ENCODE results near the gene NANS. TPM values are rescaled to one million over a fixed set of nuclear protein-coding genes. Genes with fewer than 3 reads are reported as not detected.

NANS gene
- total and polyA plus RNA-seq, 2 of the 13 experiments (the other 11 are each of a cell fraction or from before 2014, with no cell fraction given), result 86.9 to 203 TPM

GRCh38 chr9:98130576-98131228, 74.2 kb downstream of the NANS start:
- intact Hi-C loops (cut with micrococcal nuclease; ENCODE audit: unreplicated experiment) (no loop called here), in situ Hi-C loops (cut with HindIII; ENCODE audit: extremely low pct_ligation_motif_present, low pct_unique_long_range_greater_than_20kb) (no loop called here)
- no peak for ATAC-seq
- Histone ChIP-seq H3K36me3 (replicated peaks in 1 of 2; ENCODE audit: control insufficient read depth in 1 of 2, insufficient read depth in 2 of 2, low read length in 2 of 2) (peaks cover 15 to 62% of the 10 kb centered on the region in 2 experiments; a peak in 4 of 5 replicates), H3K4me1 (ENCODE audit: insufficient read depth, low read length) (no peaks in the 10 kb centered on the region), H3K27me3 (ENCODE audit: control insufficient read depth in 1 of 2, insufficient read depth in 2 of 2, low read length in 2 of 2) (no peaks in the 10 kb centered on the region), H3K79me2 (ENCODE audit: insufficient read depth, low read length) (no peaks in the 10 kb centered on the region), H3K9me3 (ENCODE audit: low read length) (no peaks in the 10 kb centered on the region), H3K4me2 (ENCODE audit: low read depth, low read length) (no peak overlapping the region), H3K9ac (ENCODE audit: insufficient read depth, low read depth, low read length) (no peak overlapping the region), H3K4me3 (replicated peaks in 1 of 3; ENCODE audit: insufficient read depth in 1 of 3, low read depth in 2 of 3, low read length in 3 of 3) (no peak overlapping the region), H4K20me1 (ENCODE audit: insufficient read depth, low read length) (no peaks in the 10 kb centered on the region), H3K27ac (ENCODE audit: extremely low read length, insufficient read depth, low read length) (no peak overlapping the region), H2AFZ (ENCODE audit: low read length) (no peak overlapping the region)
- BruUV-seq (replicated peaks), result no TSS peak
- ChIA-PET CTCF (ENCODE audit: low intra/inter-chr PET ratio, low total read pairs) (no interaction called here), POLR2A (no interaction called here)
- DNase-seq (ENCODE audit: low spot score), result no peak
- TF ChIP-seq SIN3A (IDR thresholded peaks at IDR 0.05; ENCODE audit: borderline replicate concordance, low read depth, low read length) (no peak), RFXANK (CRISPR knock-in tag; IDR thresholded peaks at IDR 0.05) (no peak), ZNF276 (CRISPR knock-in tag; IDR thresholded peaks at IDR 0.05; ENCODE audit: low read depth) (no peak)
- 95% methylated on average over 13 of the region's 13 CpGs for WGBS (ENCODE audit: low lambda C conversion rate)
- FAIRE-seq, result no peak

GRCh38 chr9:98132158-98132557, 75.6 kb downstream of the NANS start:
- no peak for FAIRE-seq
- H3K4me3 ChIP-seq (replicated peaks in 1 of 3; ENCODE audit: insufficient read depth in 1 of 3, low read depth in 2 of 3, low read length in 3 of 3), result no peak overlapping the region
- no peaks in the 10 kb centered on the region for H4K20me1 ChIP-seq (ENCODE audit: insufficient read depth, low read length)
- ATAC-seq, result no peak
- peaks cover 15 to 65% of the 10 kb centered on the region in 2 experiments; a peak in 4 of 5 replicates for H3K36me3 ChIP-seq (replicated peaks in 1 of 2; ENCODE audit: control insufficient read depth in 1 of 2, insufficient read depth in 2 of 2, low read length in 2 of 2)
- no peak overlapping the region for H3K9ac ChIP-seq (ENCODE audit: insufficient read depth, low read depth, low read length)
- DNase-seq (ENCODE audit: low spot score), result no peak
- in situ Hi-C loops (cut with HindIII; ENCODE audit: extremely low pct_ligation_motif_present, low pct_unique_long_range_greater_than_20kb) (no loop called here), intact Hi-C loops (cut with micrococcal nuclease; ENCODE audit: unreplicated experiment) (no loop called here)
- no peak overlapping the region for H3K4me2 ChIP-seq (ENCODE audit: low read depth, low read length)
- H3K9me3 ChIP-seq (ENCODE audit: low read length), result no peaks in the 10 kb centered on the region
- POLR2A ChIA-PET, result no interaction called here
- H3K4me1 ChIP-seq (ENCODE audit: insufficient read depth, low read length), result no peaks in the 10 kb centered on the region
- CTCF ChIA-PET (ENCODE audit: low intra/inter-chr PET ratio, low total read pairs), result no interaction called here
- H3K27me3 ChIP-seq (ENCODE audit: control insufficient read depth in 1 of 2, insufficient read depth in 2 of 2, low read length in 2 of 2), result no peaks in the 10 kb centered on the region
- H3K79me2 ChIP-seq (ENCODE audit: insufficient read depth, low read length), result no peaks in the 10 kb centered on the region
- 100% methylated on average over 2 of the region's 9 CpGs for WGBS (ENCODE audit: low lambda C conversion rate)
- no peak overlapping the region for H2AFZ ChIP-seq (ENCODE audit: low read length)
- H3K27ac ChIP-seq (ENCODE audit: extremely low read length, insufficient read depth, low read length), result no peak overlapping the region
- BruUV-seq (replicated peaks), result no TSS peak
- TF ChIP-seq ZKSCAN5 (CRISPR knock-in tag; IDR thresholded peaks at IDR 0.05) (no peak), RXRA (CRISPR knock-in tag; IDR thresholded peaks at IDR 0.05) (no peak), ZBTB2 (CRISPR knock-in tag; IDR thresholded peaks at IDR 0.05; ENCODE audit: low read depth) (no peak), JARID2 (CRISPR knock-in tag; IDR thresholded peaks at IDR 0.05; ENCODE audit: insufficient replicate concordance) (no peak), TBX2 (CRISPR knock-in tag; IDR thresholded peaks at IDR 0.05; ENCODE audit: borderline replicate concordance) (no peak), ZFP36 (IDR thresholded peaks at IDR 0.05; ENCODE audit: borderline replicate concordance, low read depth, low read length, partially characterized antibody) (no peak), ZNF547 (CRISPR knock-in tag; IDR thresholded peaks at IDR 0.05) (no peak), ZNF687 (CRISPR knock-in tag; IDR thresholded peaks at IDR 0.05) (no peak)

All from HepG2 (cell line).